DND-41 (cell line): ENCODE data around the gene PFKFB2.

Source experiments
- CTCF ChIP-seq: IDR thresholded peaks from 2 replicates; pipeline ENCODE4 v1.5.1; 2012; ENCODE audit warnings: borderline replicate concordance, low read length, moderate library complexity, mild to moderate bottlenecking; ENCODE audit not compliant: poor library complexity, severe bottlenecking; ENCODE audit errors: extremely low read depth
- EZH2 ChIP-seq: IDR thresholded peaks from 3 replicates; pipeline ENCODE4 v1.6.1; 2012; ENCODE audit warnings: borderline replicate concordance, low read depth, mild to moderate bottlenecking, moderate library complexity, low read length, inconsistent platforms; ENCODE audit not compliant: severe bottlenecking

DNA sequence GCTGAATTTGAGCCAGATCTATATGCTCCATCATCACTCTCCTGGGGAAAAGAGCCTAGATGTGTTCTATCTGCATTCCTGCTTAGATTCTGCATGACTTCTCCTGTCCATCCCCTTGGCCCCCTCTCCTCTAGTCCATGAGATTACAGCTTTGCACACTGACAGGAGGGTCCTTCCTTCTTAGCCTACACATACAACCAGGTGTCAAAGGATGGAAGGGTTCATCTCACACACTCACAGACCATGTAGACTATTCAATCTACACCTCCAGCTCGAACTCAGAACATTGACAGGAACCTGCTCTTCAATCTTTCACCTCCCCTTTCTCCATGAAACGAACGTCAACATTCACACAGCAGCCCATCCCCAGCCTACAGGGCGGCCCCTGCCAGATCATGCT lies 34.4 kb upstream of the PFKFB2 start:
- TF ChIP-seq CTCF (no peak), EZH2 (no peak)
